Measurements from ENCODE around the gene MKKS. TPM values are rescaled to one million over a fixed set of nuclear protein-coding genes. Genes with fewer than 3 reads are reported as not detected.

The MKKS gene
- total and polyA plus RNA-seq, 9 of the 15 experiments (the other 6 are each of a cell fraction or from before 2014, with no cell fraction given) = 6.8 to 26.8 (median 12.0) TPM

GRCh38 chr20:10466855-10467254 is 32.8 kb upstream of the MKKS start (continued):
- TF ChIP-seq FOXK2 (conservative IDR thresholded peaks at IDR 0.05 in 1 of 2, IDR thresholded peaks at IDR 0.05 in 1 of 2; ENCODE audit: low read depth in 2 of 2) = no peak
- TF ChIP-seq ZBTB2 (IDR thresholded peaks at IDR 0.05) = no peak
- TF ChIP-seq ELF4 (CRISPR knock-in tag; IDR thresholded peaks at IDR 0.05) = no peak
- no peak for TF ChIP-seq POU5F1 (IDR thresholded peaks at IDR 0.05; ENCODE audit: borderline replicate concordance, low read depth, low read length, partially characterized antibody)
- TF ChIP-seq ZNF512 (tag; IDR thresholded peaks at IDR 0.05) = no peak
- TF ChIP-seq HMG20A (CRISPR knock-in tag; conservative IDR thresholded peaks at IDR 0.05) = no peak
- TF ChIP-seq MBD1 (CRISPR knock-in tag; IDR thresholded peaks at IDR 0.05) = no peak
